ENCODE measurements around the gene SOD1.

DNA sequence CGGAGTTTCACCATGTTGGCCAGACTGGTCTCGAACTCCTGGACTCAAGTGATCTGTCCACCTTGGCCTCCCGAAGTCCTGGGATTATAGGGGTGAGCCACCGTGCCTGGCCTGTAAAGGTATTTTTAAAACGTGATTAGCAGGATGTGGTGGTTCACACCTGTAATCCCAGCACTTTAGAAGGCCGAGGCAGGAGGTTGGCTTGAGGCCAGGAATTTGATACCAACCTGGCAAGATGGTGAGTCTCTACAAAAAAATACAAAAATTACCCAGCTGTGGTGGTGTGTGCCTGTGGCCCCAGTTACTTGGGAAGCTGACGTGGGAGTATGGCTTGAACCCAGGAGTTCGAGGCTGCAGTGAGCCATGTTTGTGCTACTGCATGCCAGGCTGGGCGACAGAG lies 43.3 kb upstream of the SOD1 start:
- TF ChIP-seq, protein P1, sequence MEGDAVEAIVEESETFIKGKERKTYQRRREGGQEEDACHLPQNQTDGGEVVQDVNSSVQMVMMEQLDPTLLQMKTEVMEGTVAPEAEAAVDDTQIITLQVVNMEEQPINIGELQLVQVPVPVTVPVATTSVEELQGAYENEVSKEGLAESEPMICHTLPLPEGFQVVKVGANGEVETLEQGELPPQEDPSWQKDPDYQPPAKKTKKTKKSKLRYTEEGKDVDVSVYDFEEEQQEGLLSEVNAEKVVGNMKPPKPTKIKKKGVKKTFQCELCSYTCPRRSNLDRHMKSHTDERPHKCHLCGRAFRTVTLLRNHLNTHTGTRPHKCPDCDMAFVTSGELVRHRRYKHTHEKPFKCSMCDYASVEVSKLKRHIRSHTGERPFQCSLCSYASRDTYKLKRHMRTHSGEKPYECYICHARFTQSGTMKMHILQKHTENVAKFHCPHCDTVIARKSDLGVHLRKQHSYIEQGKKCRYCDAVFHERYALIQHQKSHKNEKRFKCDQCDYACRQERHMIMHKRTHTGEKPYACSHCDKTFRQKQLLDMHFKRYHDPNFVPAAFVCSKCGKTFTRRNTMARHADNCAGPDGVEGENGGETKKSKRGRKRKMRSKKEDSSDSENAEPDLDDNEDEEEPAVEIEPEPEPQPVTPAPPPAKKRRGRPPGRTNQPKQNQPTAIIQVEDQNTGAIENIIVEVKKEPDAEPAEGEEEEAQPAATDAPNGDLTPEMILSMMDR (conservative IDR thresholded peaks at IDR 0.05) = no peak
- no peak for TF ChIP-seq EZH2 (IDR thresholded peaks at IDR 0.05; ENCODE audit: low read depth)
